22Rv1 (cell line): ENCODE measurements around the gene TAPBPL.

Experiments
- CTCF ChIP-seq: fragments of 450-650 bp; IDR thresholded peaks from 2 replicates; pipeline ENCODE4 v1.5.1; 2017; ENCODE audit warnings: mild to moderate bottlenecking
- ZFX ChIP-seq: fragments of 450-650 bp; IDR thresholded peaks from 2 replicates; pipeline ENCODE4 v1.6.1; 2017; ENCODE audit warnings: antibody characterized with exemption, borderline replicate concordance

DNA sequence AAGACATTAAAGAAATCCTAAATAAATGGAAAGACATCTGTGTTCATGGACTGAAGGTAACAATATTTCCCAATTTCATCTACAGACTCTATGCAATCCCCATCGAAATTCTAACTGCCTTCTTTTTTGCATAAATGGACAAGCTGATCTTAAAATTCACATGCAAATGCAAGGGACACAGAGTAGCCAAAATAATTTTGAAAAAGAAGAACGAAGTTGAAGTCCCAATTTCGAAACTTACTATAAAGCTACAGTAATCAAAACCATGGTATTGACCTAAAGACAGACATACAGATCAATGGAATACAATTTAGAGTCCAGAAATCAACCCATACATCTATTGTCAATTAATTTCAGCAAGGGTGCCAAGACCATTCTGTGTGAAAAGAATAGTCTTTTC is 23.5 kb upstream of the TAPBPL start:
- TF ChIP-seq CTCF = no peak
- TF ChIP-seq ZFX = no peak
